ENCODE data around the gene PPL.
"Not testable (repeated sequence)": the region's sequence is repeated elsewhere in the genome, so short reads cannot be mapped to it uniquely, and the experiment has no call there.

Gene PPL

DNA sequence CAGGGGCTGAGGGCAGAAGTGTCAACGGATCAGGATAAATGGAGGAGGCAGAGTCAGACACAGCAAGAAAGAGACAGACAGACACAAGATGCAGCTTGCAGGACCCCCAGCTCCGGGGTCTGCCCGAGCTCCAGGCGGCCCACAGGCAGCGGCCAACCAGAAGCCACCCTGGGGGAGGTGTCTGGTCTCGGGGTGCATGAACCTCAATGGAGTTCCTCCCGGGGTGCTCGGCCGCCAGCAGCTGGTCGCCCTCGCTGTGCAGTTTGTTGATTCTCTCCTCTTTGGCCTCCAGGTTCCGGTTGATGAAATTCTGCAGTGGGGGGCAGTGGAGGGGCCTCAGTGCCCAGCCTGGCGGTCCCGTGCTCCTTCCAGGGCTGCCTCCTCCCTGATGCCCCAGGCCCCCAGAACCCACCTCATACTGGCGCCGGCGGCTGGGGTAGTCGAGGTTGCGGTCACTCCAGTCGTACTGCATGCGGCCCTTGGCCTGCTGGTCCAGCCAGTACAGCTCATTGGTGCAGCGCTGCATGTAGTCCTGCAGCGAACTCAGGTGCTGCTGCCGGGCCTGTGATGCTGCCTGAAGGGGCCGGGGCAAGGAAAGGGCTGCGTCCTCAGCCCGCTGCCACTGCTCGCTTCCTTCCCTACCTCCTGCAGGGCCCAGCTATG lies 38.0 kb downstream of the PPL start:
- FAIRE-seq (no peak), DNase-seq (ENCODE audit: insufficient read length, low spot score) (no peak)
- TF ChIP-seq, protein P1, sequence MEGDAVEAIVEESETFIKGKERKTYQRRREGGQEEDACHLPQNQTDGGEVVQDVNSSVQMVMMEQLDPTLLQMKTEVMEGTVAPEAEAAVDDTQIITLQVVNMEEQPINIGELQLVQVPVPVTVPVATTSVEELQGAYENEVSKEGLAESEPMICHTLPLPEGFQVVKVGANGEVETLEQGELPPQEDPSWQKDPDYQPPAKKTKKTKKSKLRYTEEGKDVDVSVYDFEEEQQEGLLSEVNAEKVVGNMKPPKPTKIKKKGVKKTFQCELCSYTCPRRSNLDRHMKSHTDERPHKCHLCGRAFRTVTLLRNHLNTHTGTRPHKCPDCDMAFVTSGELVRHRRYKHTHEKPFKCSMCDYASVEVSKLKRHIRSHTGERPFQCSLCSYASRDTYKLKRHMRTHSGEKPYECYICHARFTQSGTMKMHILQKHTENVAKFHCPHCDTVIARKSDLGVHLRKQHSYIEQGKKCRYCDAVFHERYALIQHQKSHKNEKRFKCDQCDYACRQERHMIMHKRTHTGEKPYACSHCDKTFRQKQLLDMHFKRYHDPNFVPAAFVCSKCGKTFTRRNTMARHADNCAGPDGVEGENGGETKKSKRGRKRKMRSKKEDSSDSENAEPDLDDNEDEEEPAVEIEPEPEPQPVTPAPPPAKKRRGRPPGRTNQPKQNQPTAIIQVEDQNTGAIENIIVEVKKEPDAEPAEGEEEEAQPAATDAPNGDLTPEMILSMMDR (IDR thresholded peaks at IDR 0.05; ENCODE audit: insufficient read depth, missing control alignments) = no peak

DNA sequence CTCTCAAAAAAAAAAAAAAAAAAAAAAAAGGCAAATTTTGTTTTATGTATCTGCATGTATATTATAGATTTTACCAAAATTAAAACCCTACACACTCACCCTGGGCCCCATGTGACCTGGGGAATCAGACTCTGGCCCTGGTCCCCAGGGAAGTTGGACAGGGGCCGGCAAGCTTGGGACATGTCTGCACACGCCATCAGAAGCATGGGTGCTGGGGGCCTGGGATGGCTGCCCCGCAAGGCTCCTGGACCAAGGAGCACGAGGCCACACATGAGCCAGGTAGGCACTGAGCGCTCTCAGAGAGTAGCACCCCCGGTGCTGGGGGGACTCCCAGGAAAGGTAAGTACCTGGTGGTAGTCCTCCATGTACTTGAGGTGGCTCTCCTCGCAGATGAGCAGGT lies 39.6 kb downstream of the PPL start:
- TF ChIP-seq, protein P1 (IDR thresholded peaks at IDR 0.05; ENCODE audit: insufficient read depth, missing control alignments) = no peak
- FAIRE-seq (no peak), DNase-seq (ENCODE audit: insufficient read length, low spot score) (no peak)

DNA sequence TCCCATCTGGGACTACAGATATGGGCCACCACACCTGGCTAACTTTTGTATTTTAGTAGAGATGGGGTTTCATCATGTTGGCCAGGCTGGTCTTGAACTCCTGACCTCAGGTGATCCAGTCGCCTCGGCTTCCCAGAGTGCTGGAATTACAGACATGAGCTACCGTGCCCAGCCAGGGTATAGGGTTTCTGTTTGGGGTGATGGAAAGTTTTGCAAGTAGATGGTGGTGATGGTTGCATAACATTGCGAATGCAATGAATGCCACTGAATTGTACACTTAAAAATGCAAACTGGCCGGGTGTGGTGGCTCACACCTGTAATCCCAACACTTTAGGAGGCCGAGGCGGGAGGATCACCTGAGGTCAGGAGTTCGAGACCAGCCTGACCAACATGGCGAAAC lies 40.2 kb downstream of the PPL start:
- DNase-seq (ENCODE audit: insufficient read length, low spot score); FAIRE-seq: not testable (repeated sequence)

GRCh38 chr16:4895366-4895765 lies 41.6 kb downstream of the PPL start:
- FAIRE-seq (no peak), DNase-seq (ENCODE audit: insufficient read length, low spot score) (no peak)
- TF ChIP-seq, protein P1 (IDR thresholded peaks at IDR 0.05; ENCODE audit: insufficient read depth, missing control alignments) = no peak

DNA sequence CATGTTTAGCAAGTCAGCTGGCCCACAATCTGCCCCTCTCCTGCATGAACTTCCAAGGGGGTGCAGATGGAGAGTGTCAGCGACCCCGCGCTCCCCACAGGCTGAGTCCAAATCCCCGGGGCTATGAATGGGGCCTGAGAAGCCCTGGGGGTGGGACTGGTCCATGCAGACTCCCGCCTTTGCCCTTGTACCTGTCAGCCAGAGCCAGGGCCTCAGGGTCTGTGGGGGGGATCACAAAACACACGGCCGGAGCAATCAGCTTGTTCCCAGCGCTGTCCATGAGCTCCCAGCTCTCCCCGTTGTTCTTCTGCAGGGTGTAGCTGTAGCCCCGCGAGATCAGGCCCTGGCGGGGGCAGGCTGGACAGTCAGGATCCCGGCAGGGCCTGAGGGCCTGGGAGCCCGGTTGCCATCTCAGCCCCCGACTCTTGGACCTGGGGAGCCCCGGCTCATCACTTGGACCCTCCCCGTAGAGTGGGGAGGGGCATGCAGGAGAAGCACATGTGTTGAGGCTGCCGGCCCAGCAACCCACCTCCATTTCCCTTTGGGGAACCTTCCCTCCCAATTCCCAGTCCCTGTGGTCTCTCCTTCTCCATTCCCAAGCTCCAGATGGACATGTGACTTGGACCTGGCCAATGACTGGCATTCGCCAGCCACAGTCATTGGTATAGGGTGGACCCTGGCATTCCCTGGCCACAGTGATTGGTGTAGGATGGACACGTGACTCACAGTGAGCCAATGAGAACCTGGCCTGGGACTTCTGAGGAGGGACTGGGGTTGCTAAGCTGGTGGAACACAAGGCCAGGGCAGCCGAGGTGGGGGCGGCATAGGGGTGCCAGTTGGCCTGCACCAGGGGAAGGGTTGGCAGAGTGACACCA lies 42.4 kb downstream of the PPL start:
- DNase-seq (ENCODE audit: insufficient read length, low spot score) (no peak), FAIRE-seq (no peak)
- TF ChIP-seq, protein P1 (IDR thresholded peaks at IDR 0.05; ENCODE audit: insufficient read depth, missing control alignments) = no peak

DNA sequence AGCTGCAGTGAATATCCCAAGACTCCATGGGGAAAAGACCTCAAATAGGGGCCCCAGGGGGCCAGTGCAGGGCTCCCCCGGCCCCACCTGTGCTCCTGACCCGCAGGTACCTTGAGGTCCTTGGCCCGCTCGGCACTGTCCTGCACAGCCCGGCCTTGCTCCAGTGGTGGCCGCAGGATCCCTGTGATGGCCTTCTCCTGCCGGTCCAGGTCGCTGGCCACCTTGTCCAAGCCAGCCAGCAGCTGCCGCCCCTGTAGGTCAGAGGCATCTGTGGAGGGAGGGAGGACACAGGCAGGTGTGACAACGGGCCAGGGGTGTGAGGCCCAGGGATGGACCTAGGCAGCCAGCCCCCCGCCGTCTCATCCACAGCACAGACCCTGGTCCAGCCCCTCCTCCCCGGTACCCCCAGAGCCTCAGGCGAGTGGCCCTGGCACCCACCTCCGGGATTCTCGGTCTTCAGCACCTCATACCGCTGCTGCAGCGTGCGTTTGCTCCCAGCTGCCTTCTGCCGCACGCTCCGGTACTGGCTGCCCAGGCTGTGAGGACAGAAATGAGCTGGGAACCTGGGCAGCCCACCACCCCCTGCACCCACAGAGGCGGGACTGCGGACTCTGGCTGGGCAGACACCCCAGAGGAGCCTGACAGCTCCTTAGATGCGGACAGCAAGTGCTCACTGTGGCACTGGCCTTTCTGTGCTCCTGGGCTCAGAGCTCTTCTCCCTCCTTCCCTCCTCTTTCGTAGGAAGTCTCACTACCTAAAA lies 43.7 kb downstream of the PPL start:
- FAIRE-seq (no peak), DNase-seq (ENCODE audit: insufficient read length, low spot score) (no peak)

More for the DNA sequence above, 43.7 kb downstream of the PPL start:
- TF ChIP-seq, protein P1 (IDR thresholded peaks at IDR 0.05; ENCODE audit: insufficient read depth, missing control alignments) = no peak

Data from D721Med (cell line).